WTC11 (cell line): Measurements from ENCODE around the gene MARS1. TPM values are rescaled to one million over a fixed set of nuclear protein-coding genes. Genes with fewer than 3 reads are reported as not detected.

ENCODE experiments used
- ATAC-seq: fragments of 200-7000 bp; cut with Tn5 transposase; 2 replicates; pipeline ENCODE4 v1.10.0; 2021; ENCODE audit warnings: mild to moderate bottlenecking, moderate library complexity
- CTCF ChIA-PET: fragments of 300-600 bp; sonication (Branson Sonifier 250); formaldehyde crosslinking; loops from one replicate; lab custom pipeline; 2021; ENCODE audit warnings: antibody characterized with exemption; lab: Charles Lee
- POLR2A ChIA-PET: fragments of 350-600 bp; sonication (Branson Sonifier 250); formaldehyde crosslinking; loops from one replicate; lab custom pipeline; 2021; ENCODE audit warnings: antibody characterized with exemption; lab: Charles Lee
- DNase-seq: peaks from one replicate; pipeline ENCODE4 v3.0.0; 2021; ENCODE audit warnings: low spot score
- H3K27ac Mint-ChIP-seq: 2 replicates; pipeline ENCODE4 v1.8.0; 2021; ENCODE audit warnings: mixed read lengths
- H3K27me3 Mint-ChIP-seq: 2 replicates; pipeline ENCODE4 v1.8.0; 2021; ENCODE audit warnings: low read depth, mild to moderate bottlenecking, moderate library complexity, mixed read lengths
- H3K36me3 Mint-ChIP-seq: 2 replicates; pipeline ENCODE4 v1.8.0; 2021; ENCODE audit warnings: mixed read lengths
- H3K4me1 Mint-ChIP-seq: 2 replicates; pipeline ENCODE4 v1.8.0; 2022; ENCODE audit warnings: mixed read lengths
- H3K4me3 Mint-ChIP-seq: 2 replicates; pipeline ENCODE4 v1.8.0; 2021; ENCODE audit warnings: mild to moderate bottlenecking, moderate library complexity, mixed read lengths
- H3K9me3 Mint-ChIP-seq: 2 replicates; pipeline ENCODE4 v1.8.0; 2021; ENCODE audit warnings: mixed read lengths
- E2F1 ChIP-seq: sonication (generic); formaldehyde crosslinking; IDR thresholded peaks from 2 replicates; pipeline ENCODE4 v1.8.0; 2022; ENCODE audit warnings: mild to moderate bottlenecking, missing genetic modification reagents
- E2F4 ChIP-seq: sonication (generic); formaldehyde crosslinking; IDR thresholded peaks from 2 replicates; pipeline ENCODE4 v1.8.1; 2022; ENCODE audit warnings: low read depth, mild to moderate bottlenecking, moderate library complexity, missing genetic modification reagents, borderline replicate concordance
- EMX1 ChIP-seq: fragments of 250-450 bp; sonication (Bioruptor Pico); IDR thresholded peaks from 2 replicates; pipeline ENCODE4 v1.8.0; 2021; ENCODE audit warnings: mild to moderate bottlenecking
- ESRRA ChIP-seq: sonication (generic); formaldehyde crosslinking; IDR thresholded peaks from 2 replicates; pipeline ENCODE4 v1.8.1; 2022; ENCODE audit warnings: mild to moderate bottlenecking, missing genetic modification reagents, borderline replicate concordance
- FOXP1 ChIP-seq: sonication (generic); formaldehyde crosslinking; IDR thresholded peaks from 2 replicates; pipeline ENCODE4 v1.8.0; 2022; ENCODE audit warnings: missing genetic modification reagents, mild to moderate bottlenecking, moderate library complexity, borderline replicate concordance
- GRHL2 ChIP-seq: fragments of 250-450 bp; sonication (Bioruptor Pico); IDR thresholded peaks from 2 replicates; pipeline ENCODE4 v1.8.0; 2022; ENCODE audit warnings: mild to moderate bottlenecking, moderate library complexity; ENCODE audit not compliant: insufficient replicate concordance, severe bottlenecking
- JAZF1 ChIP-seq: fragments of 250-450 bp; sonication (Bioruptor Pico); IDR thresholded peaks from 2 replicates; pipeline ENCODE4 v1.9.0; 2021; ENCODE audit warnings: moderate library complexity, mild to moderate bottlenecking, inconsistent platforms
- NFE2L1 ChIP-seq: sonication (generic); formaldehyde crosslinking; IDR thresholded peaks from 2 replicates; pipeline ENCODE4 v1.8.1; 2023; ENCODE audit warnings: missing genetic modification reagents
- NFYB ChIP-seq: sonication (generic); formaldehyde crosslinking; conservative IDR thresholded peaks from 2 replicates; pipeline ENCODE4 v1.8.0; 2022; ENCODE audit warnings: low read depth, missing genetic modification reagents
- OVOL2 ChIP-seq: fragments of 250-450 bp; sonication (Bioruptor Pico); IDR thresholded peaks from 2 replicates; pipeline ENCODE4 v1.9.0; 2021; ENCODE audit warnings: mild to moderate bottlenecking, borderline replicate concordance
- PRDM15 ChIP-seq: sonication (generic); formaldehyde crosslinking; IDR thresholded peaks from 2 replicates; pipeline ENCODE4 v1.8.0; 2022; ENCODE audit warnings: missing genetic modification reagents
- PRRX2 ChIP-seq: fragments of 250-450 bp; sonication (Bioruptor Pico); IDR thresholded peaks from 2 replicates; pipeline ENCODE4 v1.8.0; 2021; ENCODE audit warnings: mild to moderate bottlenecking
- TCF7 ChIP-seq: sonication (generic); formaldehyde crosslinking; IDR thresholded peaks from 2 replicates; pipeline ENCODE4 v1.8.0; 2022; ENCODE audit warnings: mild to moderate bottlenecking, low read depth, missing genetic modification reagents, moderate library complexity
- USF1 ChIP-seq: sonication (generic); formaldehyde crosslinking; IDR thresholded peaks from 2 replicates; pipeline ENCODE4 v1.8.0; 2022; ENCODE audit warnings: mild to moderate bottlenecking, missing genetic modification reagents
- ZNF263 ChIP-seq: sonication (generic); formaldehyde crosslinking; IDR thresholded peaks from 2 replicates; pipeline ENCODE4 v1.8.1; 2022; ENCODE audit warnings: low read depth, mild to moderate bottlenecking, moderate library complexity, missing genetic modification reagents
- ZNF396 ChIP-seq: fragments of 250-450 bp; sonication (Bioruptor Pico); IDR thresholded peaks from 2 replicates; pipeline ENCODE4 v1.8.0; 2021; ENCODE audit warnings: mild to moderate bottlenecking, moderate library complexity, borderline replicate concordance
- total RNA-seq: library from RNA; stranded (reverse); gene quantifications from 3 replicates; pipeline ENCODE4 v1.2.3, GENCODE V29; 2021
- TF ChIP-seq, protein P1 (sequence below): fragments of 250-450 bp; sonication (Bioruptor Pico); IDR thresholded peaks from 2 replicates; pipeline ENCODE4 v1.9.0; 2021; ENCODE audit warnings: moderate library complexity, mild to moderate bottlenecking, inconsistent platforms, borderline replicate concordance
- TF ChIP-seq, protein P2 (sequence below): sonication (generic); formaldehyde crosslinking; IDR thresholded peaks from 2 replicates; pipeline ENCODE4 v1.8.0; 2022; ENCODE audit warnings: mild to moderate bottlenecking, missing genetic modification reagents
- TF ChIP-seq, protein P3 (sequence below): fragments of 250-450 bp; sonication (Bioruptor Pico); IDR thresholded peaks from 2 replicates; pipeline ENCODE4 v1.8.0; 2021; ENCODE audit warnings: mild to moderate bottlenecking
- TF ChIP-seq, protein P4 (sequence below): sonication (generic); formaldehyde crosslinking; IDR thresholded peaks from 2 replicates; pipeline ENCODE4 v1.8.1; 2023; ENCODE audit warnings: mild to moderate bottlenecking, missing genetic modification reagents
- TF ChIP-seq, protein P5 (sequence below): sonication (generic); formaldehyde crosslinking; IDR thresholded peaks from 2 replicates; pipeline ENCODE4 v1.8.1; 2023; ENCODE audit warnings: mild to moderate bottlenecking, missing genetic modification reagents, moderate library complexity

The MARS1 gene
- total RNA-seq, 1 experiment from 2014 or later = 367 TPM

- peak; percentile 18; the same call in 1 of the 2 replicates for TF ChIP-seq E2F1 (CRISPR knock-in tag)
Measured at GRCh38 chr12:57519796-57520052, 31.9 kb downstream of the MARS1 start (continued).

- Mint-ChIP-seq H3K4me3 (peak within 1 kb of the TSS; percentile 96), H3K27me3 (peaks cover 3% of the 10 kb centered on the region; the same call in 1 of the 2 replicates), H3K9me3 (no peaks in the 10 kb centered on the region), H3K4me1 (peaks cover 42% of the 10 kb centered on the region), H3K27ac (peak within 1 kb of the TSS; percentile 100), H3K36me3 (peaks cover 37% of the 10 kb centered on the region)
- ChIA-PET POLR2A (interaction anchor here (1.1 to 2.2 kb wide), 6 partner anchors 11 to 65 kb away, joined by 3 to 9 read pairs (median 6); partner anchors contain the start of genes GLI1 and INHBE), CTCF (interaction anchor here (1.0 to 2.0 kb wide), 3 partner anchors 61 to 83 kb away, joined by 4 to 8 read pairs (median 4); partner anchors contain the start of gene GLI1)
- DNase-seq (peak; percentile 100), ATAC-seq (peak; percentile 76)
- TF ChIP-seq FOXP1 (CRISPR knock-in tag) (peak; percentile 84; the same call in 1 of the 2 replicates), USF1 (peak; percentile 78), ESRRA (CRISPR knock-in tag) (0 out of 2 replicates have a peak, but pooled peaks have one; percentile 23), OVOL2 (CRISPR knock-in tag) (no peak), ZNF263 (CRISPR knock-in tag) (no peak), NFYB (CRISPR knock-in tag) (peak; percentile 70), E2F4 (CRISPR knock-in tag) (no peak), JAZF1 (CRISPR knock-in tag) (no peak), NFE2L1 (CRISPR knock-in tag) (peak; percentile 43; the same call in 1 of the 2 replicates), EMX1 (CRISPR knock-in tag) (0 out of 2 replicates have a peak, but pooled peaks have one; percentile 6), TCF7 (CRISPR knock-in tag) (peak; percentile 61; the same call in 1 of the 2 replicates), GRHL2 (CRISPR knock-in tag) (no peak), PRDM15 (CRISPR knock-in tag) (no peak), ZNF396 (CRISPR knock-in tag) (no peak), PRRX2 (CRISPR knock-in tag) (0 out of 2 replicates have a peak, but pooled peaks have one; percentile 7)
- TF ChIP-seq, protein P1, sequence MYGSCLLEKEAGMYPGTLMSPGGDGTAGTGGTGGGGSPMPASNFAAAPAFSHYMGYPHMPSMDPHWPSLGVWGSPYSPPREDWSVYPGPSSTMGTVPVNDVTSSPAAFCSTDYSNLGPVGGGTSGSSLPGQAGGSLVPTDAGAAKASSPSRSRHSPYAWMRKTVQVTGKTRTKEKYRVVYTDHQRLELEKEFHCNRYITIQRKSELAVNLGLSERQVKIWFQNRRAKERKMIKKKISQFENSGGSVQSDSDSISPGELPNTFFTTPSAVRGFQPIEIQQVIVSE (CRISPR knock-in tag) = no peak
- TF ChIP-seq, protein P2, sequence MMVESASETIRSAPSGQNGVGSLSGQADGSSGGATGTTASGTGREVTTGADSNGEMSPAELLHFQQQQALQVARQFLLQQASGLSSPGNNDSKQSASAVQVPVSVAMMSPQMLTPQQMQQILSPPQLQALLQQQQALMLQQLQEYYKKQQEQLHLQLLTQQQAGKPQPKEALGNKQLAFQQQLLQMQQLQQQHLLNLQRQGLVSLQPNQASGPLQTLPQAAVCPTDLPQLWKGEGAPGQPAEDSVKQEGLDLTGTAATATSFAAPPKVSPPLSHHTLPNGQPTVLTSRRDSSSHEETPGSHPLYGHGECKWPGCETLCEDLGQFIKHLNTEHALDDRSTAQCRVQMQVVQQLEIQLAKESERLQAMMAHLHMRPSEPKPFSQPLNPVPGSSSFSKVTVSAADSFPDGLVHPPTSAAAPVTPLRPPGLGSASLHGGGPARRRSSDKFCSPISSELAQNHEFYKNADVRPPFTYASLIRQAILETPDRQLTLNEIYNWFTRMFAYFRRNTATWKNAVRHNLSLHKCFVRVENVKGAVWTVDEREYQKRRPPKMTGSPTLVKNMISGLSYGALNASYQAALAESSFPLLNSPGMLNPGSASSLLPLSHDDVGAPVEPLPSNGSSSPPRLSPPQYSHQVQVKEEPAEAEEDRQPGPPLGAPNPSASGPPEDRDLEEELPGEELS = no peak; the same call in 1 of the 2 replicates
- TF ChIP-seq, protein P3, sequence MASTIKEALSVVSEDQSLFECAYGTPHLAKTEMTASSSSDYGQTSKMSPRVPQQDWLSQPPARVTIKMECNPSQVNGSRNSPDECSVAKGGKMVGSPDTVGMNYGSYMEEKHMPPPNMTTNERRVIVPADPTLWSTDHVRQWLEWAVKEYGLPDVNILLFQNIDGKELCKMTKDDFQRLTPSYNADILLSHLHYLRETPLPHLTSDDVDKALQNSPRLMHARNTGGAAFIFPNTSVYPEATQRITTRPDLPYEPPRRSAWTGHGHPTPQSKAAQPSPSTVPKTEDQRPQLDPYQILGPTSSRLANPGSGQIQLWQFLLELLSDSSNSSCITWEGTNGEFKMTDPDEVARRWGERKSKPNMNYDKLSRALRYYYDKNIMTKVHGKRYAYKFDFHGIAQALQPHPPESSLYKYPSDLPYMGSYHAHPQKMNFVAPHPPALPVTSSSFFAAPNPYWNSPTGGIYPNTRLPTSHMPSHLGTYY (CRISPR knock-in tag) = no peak
- TF ChIP-seq, protein P4, sequence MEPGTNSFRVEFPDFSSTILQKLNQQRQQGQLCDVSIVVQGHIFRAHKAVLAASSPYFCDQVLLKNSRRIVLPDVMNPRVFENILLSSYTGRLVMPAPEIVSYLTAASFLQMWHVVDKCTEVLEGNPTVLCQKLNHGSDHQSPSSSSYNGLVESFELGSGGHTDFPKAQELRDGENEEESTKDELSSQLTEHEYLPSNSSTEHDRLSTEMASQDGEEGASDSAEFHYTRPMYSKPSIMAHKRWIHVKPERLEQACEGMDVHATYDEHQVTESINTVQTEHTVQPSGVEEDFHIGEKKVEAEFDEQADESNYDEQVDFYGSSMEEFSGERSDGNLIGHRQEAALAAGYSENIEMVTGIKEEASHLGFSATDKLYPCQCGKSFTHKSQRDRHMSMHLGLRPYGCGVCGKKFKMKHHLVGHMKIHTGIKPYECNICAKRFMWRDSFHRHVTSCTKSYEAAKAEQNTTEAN (CRISPR knock-in tag) = 0 out of 2 replicates have a peak, but pooled peaks have one; percentile 38
- TF ChIP-seq, protein P5, sequence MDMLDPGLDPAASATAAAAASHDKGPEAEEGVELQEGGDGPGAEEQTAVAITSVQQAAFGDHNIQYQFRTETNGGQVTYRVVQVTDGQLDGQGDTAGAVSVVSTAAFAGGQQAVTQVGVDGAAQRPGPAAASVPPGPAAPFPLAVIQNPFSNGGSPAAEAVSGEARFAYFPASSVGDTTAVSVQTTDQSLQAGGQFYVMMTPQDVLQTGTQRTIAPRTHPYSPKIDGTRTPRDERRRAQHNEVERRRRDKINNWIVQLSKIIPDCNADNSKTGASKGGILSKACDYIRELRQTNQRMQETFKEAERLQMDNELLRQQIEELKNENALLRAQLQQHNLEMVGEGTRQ = peak; percentile 87
Measured at GRCh38 chr12:57520053-57520818, 32.4 kb downstream of the MARS1 start, which contains the start of gene DDIT3. Gene DDIT3 (minus strand): TSS chr12:57520514. CDS start chr12:57517406, 3,108 bp downstream.
